GM12875 (cell line): ENCODE measurements around the gene QSOX1.
"Not testable (repeated sequence)": the region's sequence is repeated elsewhere in the genome, so short reads cannot be mapped to it uniquely, and the experiment has no call there.

Experiments
- H3K4me3 ChIP-seq: one replicate; pipeline ENCODE4 v1.5.1; 2011; ENCODE audit warnings: low read depth, low read length, control low read depth
- TF ChIP-seq, protein P1 (sequence below): IDR thresholded peaks from 2 replicates; pipeline ENCODE4 v1.5.1; 2011; ENCODE audit warnings: low read depth, mild to moderate bottlenecking, control low read depth, inconsistent platforms, low read length, moderate library complexity, borderline replicate concordance; ENCODE audit not compliant: insufficient read depth

Gene QSOX1

DNA sequence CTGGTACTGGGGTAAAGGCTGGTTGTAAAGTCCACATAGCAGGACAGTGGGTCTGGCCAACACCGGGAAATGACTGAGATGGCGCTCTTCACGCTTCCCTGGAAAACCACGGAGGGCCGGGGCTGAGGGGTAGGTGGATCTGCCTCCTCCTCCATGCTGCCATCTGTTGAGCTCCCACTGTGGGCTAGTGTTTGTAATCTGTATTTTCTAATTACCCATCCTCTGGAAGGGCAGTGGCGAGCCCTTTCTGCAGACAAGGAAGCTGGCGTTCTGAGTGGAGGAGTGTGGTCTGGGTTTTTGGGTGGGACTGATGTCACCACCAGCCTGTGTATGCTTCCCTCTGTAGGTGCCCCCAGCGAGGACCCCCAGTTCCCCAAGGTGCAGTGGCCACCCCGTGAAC lies 41.2 kb downstream of the QSOX1 start:
- TF ChIP-seq, protein P1, sequence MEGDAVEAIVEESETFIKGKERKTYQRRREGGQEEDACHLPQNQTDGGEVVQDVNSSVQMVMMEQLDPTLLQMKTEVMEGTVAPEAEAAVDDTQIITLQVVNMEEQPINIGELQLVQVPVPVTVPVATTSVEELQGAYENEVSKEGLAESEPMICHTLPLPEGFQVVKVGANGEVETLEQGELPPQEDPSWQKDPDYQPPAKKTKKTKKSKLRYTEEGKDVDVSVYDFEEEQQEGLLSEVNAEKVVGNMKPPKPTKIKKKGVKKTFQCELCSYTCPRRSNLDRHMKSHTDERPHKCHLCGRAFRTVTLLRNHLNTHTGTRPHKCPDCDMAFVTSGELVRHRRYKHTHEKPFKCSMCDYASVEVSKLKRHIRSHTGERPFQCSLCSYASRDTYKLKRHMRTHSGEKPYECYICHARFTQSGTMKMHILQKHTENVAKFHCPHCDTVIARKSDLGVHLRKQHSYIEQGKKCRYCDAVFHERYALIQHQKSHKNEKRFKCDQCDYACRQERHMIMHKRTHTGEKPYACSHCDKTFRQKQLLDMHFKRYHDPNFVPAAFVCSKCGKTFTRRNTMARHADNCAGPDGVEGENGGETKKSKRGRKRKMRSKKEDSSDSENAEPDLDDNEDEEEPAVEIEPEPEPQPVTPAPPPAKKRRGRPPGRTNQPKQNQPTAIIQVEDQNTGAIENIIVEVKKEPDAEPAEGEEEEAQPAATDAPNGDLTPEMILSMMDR: no peak
- H3K4me3 ChIP-seq: no peak overlapping the region

GRCh38 chr1:180196436-180197003 lies 41.9 kb downstream of the QSOX1 start:
- no peak overlapping the region for H3K4me3 ChIP-seq
- TF ChIP-seq, protein P1: no peak

- no peak overlapping the region for H3K4me3 ChIP-seq
- TF ChIP-seq, protein P1: no peak
Observed at GRCh38 chr1:180197231-180197630, 42.6 kb downstream of the QSOX1 start.

DNA sequence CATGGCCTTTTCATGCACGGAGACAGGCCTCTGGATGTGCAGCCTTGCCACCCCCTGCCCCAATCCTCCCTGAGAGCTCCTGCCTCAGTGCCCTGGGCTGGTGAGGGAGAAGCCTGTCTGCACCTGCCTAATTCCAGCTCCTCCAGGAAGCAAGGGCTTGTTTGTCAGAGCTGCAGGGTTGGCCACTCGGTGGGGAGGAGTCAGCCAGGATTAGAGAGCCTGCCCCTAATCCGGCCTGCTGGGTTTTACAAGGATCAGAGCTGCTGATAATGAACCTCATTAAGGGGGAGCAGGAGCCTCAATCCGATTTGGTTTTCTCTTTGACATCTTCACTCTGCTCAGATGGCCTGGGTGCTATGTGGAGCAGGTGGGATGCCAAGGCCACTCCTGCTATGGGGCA lies 43.5 kb downstream of the QSOX1 start:
- TF ChIP-seq, protein P1: no peak
- H3K4me3 ChIP-seq: no peak overlapping the region

GRCh38 chr1:180198611-180199010 lies 43.9 kb downstream of the QSOX1 start:
- TF ChIP-seq, protein P1: no peak
- H3K4me3 ChIP-seq: no peak overlapping the region

DNA sequence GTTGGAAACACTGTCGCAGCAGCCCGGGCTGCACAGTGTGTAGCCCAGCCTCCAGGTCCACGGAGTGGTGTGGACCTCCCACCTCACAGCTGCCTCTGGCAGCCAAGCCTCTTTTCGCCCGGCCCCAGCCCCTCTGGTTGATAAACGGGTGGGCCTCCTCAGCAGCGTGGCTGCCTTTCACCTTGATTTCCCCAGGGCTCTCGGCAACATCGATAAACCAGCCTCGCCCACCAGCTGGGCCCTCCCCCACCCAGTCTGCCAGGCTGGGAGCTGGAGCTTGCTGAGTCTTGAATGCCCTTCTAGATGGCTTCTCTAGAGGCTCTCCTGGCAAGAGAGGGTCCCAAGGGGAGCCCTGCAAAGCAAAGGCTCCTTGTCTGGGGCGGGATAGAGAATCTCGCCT lies 44.3 kb downstream of the QSOX1 start:
- TF ChIP-seq, protein P1: no peak
- no peak overlapping the region for H3K4me3 ChIP-seq

- H3K4me3 ChIP-seq: no peak overlapping the region
- TF ChIP-seq, protein P1: no peak
Observed at GRCh38 chr1:180201451-180202200, 47.0 kb downstream of the QSOX1 start.

- H3K4me3 ChIP-seq: not testable (repeated sequence)
Observed at GRCh38 chr1:180202588-180202987, 47.9 kb downstream of the QSOX1 start.
